Stimulated activated CD4-positive, alpha-beta T cell treated with anti-CD3 and anti-CD28 coated beads, Interleukin-15, amount 100 ng/mL, for 24 hours (primary cell): ENCODE measurements around the gene DNAJB11.
A peak's percentile ranks its signal among the peaks of the same experiment; 100 is the strongest.
"Not testable (repeated sequence)": the region's sequence is repeated elsewhere in the genome, so short reads cannot be mapped to it uniquely, and the experiment has no call there.

Source experiments
- DNase-seq: peaks from one replicate; pipeline ENCODE4 v3.0.0-alpha.2; 2020

The DNAJB11 gene

DNA sequence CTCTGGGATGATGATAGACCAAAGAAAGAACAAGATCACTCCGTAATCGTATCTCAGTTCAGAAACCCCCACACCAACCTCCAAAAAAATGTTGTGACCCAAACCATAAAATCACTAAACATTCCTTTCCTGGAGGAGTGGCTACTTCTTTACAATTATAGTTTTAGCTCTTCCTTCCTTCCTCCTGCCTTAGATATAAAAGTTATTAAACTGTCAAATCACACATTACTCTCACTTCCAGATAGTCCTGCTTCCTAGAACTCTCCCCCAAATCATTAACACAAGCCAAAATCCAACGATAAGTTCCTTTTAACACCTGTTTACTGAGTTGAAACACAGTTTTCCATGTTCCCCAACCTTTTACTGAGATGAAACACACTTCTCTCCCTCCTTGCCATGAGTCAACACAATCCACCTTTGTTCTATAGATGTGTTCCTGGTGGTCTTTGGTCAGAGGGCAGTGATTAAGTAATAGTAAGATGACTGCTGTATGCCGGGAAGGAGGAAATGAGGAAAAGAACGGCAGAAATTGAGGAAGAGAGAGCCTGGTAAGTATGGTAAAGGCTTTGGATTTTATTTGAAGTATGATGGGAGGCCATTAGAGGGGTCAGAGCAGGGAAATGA is 18.0 kb upstream of the DNAJB11 start:
- DNase-seq, result no peak

DNA sequence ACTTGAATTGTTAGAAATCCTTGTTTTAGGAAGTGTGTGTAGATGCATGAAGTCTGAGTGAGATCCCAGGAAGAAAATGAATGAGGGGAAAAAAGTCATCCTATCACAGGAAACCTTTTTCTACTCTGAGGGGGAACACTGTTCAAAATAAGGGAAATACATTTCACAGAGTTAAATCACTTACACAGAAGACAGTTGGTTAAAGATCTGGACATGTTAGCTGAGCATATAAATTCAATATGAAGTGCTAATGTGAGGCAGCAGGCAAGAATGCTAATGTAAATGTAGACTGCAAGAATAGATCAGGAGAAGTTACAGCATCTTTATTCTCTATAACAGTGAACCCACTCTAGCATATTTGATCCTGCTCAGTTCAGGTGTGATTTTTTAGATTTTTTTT is 5.9 kb upstream of the DNAJB11 start:
- no peak for DNase-seq

DNA sequence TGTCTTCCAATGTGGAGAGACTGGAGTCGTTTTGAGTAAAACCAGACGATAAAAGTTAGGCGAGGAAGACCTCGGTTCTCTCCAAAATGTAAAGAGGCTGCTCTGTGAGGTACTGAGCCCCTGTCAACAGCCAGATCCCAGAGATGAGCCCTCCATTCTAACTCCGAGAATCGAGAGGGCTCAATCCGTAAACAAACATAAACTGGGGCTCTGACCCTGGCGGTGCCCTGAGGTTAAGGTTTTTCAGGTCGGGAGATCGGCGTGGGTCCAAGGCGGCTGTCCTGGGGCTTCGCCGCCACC is 3.8 kb upstream of the DNAJB11 start:
- no peak for DNase-seq

DNA sequence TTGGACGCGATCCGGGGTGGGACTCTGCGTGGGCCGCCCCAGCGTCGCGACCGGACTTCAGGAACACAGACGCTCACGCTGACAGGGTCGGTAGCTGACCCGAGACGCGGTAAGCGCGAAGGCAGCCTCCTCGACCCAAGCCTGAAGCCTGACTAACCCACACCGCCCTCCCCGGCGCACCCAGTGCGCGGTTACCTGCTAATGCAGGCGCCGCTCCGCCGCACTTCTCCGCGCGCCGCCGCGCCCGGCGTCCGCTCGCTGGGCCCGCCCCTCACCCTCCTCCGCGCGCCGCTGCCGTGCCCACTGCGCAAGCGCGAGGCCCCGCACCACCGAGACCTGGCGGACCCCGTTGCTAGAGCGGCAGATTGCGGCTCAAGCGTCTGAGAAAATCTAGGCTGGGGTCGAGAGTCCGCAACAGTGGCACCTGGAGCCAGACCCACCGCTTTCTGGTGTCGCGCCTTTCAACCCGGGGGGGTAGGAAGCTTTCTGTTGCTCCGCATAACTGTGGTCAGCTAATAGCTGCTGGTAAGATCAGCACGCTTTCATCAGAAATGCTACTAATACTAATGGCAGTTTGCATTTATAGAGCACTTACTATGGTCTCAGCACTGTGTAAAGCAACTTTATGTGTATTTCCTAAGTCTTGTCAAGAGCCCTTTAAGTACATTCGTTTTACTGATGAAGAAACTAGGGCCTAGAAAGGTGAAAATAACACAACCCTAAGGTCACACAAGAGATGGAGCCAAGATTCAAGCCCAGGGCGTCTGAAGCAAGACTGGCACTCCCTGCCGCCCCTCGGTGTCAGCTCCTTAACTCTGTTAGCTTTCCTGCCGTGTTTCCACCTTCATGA is 3.2 kb upstream of the DNAJB11 start, which contains the start of gene TBCCD1:
Gene TBCCD1 (minus strand): TSS at position 268 of the 850 bp plus-strand sequence. CDS start 3,010 bp downstream, outside the sequence.
- peak; percentile 94 for DNase-seq

DNA sequence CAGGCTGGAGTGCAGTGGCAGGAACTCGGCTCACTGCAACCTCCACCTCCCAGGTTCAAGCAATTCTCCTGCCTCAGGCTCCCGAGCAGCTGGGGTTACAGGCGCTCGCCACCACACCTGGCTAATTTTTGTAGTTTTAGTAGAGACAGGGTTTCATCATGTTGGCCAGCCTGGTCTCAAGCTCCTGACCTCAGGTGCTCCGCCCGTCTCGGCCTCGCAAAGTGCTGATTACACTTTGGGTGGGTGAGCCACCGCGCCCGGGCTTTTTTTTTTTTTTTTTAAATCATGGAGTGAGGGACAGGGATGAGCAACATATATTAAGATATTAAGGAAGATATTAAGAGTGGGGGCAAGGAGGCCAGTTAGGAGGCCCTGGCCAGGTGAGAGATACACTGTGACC is 1.2 kb upstream of the DNAJB11 start:
- DNase-seq, result not testable (repeated sequence)

DNA sequence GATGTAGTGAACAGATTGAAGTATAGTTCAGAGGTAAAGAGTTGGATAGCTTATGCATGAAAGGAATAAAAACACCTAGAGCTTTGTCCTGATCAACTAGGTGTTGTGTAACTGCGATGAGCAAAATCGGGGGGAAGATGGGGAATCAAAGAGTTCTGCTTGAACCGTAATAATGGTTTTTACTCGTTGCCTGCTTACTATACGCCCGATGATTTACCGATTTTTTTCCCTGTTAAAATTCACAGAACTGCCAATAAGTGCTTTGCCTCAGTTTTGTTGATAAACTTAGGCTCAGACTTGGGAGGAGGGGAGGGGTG is 783 bp upstream of the DNAJB11 start:
- no peak for DNase-seq

DNA sequence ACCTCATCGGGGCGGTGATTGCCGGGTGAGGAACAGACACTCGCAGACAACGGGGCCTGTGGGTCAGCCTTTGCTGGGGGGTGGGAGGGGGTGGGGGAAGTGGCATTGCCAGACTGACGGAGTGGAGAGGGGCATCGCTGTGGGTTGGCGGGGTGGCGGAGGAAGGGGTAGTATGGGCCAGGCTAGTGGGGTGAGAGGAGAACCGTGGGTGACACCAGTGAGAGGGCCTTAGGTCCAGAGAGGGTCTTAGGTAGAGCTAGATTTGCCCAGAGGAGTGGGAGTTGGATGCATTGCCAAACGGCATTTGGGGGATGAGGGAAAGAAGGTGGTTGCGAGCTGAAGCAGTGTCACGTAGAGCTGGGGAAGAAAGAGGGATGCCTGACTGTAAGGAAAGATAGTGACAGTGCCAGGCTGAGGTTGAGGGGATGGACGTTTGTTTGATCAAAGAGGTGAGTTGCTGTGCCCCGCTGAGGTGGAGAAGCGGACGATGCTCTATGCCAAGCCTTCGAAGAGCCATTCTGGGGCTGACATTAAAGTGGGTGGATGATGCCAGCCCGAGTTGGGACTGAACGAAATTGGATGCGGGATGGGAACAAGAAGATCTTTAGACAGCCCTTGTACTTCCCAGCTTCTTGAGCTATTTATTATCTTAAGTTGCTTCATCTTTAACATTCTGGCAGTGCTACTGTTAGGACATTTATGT is 572 bp downstream of the DNAJB11 start:
- DNase-seq, result no peak

DNA sequence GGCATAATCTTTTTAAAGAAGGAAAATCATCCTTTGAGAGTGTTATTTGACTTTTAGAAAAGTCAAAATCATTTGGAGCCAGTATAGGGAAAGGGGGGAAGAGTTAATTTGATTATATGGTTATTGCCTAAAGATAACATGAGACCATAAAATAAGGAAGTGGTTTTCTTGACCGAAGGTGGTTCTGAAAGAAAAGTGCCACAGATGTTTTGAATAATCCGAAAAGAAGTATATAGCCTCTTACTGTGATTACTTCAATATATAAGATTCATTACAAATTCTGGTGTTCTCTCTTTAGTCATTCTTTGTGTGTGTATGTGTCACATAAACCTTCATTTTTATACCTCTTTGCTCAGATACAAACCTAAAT is 1.1 kb downstream of the DNAJB11 start:
- no peak for DNase-seq

DNA sequence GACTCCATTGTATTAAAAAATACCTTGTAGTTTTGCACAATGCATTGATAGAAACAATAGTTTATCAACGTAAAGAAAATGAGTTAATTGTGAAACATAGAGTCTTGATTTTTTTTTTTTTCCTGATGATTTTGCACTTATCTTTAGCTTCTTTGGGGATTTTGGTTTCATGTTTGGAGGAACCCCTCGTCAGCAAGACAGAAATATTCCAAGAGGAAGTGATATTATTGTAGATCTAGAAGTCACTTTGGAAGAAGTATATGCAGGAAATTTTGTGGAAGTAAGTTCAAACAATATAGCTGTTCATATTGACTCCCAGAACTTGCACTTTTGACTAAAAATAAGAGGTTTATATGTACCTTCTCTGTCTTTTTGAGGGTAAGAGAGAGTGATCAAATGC is 7.0 kb downstream of the DNAJB11 start:
- no peak for DNase-seq

DNA sequence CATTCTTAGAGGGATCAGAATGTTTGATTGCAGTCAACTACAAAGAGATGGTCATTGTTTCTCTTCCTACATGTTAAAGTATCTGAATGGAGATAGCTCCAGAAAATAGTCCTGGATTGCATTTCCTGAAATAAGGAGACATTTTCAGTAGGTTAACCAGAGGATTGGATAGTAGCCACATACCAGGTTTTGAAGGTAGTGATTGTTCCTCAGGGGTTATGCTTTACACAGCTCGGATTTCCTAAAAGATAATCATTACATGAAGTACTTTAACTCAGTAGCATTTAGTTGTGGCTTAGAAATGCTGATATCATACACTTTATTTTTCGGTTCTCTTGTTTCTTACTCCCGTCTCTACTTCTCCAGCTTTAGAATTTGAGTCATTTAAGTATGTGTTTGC is 10.3 kb downstream of the DNAJB11 start:
- no peak for DNase-seq

DNA sequence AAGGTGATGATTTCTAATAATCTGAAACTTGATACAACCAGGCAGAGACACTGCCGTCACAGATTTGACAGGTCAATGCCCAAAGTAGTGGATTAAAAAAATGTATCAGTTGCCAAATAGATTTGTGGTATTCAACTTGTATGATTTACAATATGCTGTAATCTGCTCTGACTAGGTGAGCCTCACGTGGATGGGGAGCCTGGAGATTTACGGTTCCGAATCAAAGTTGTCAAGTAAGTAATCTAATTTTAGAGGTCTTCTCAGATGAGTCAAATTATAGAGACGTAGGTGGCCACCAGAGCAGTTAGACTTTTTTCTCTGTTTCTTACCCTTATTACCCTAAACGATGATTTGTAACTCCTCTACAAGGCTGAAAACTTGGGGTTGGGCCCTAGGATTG is 12.0 kb downstream of the DNAJB11 start:
- DNase-seq, result no peak

DNA sequence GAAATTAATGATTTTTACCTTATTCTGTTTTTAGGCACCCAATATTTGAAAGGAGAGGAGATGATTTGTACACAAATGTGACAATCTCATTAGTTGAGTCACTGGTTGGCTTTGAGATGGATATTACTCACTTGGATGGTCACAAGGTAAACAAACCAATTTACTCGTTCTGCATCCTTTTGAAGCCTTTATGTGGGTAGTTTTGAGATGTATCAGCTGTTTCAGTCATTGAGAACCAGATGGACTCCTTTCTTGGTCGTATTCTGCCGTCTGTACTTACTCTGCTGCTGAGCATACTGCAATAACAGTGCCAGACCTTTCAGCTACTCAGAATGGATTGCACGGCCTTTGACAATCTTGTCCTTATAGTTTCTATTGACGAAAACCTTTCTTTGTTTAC is 13.3 kb downstream of the DNAJB11 start:
- no peak for DNase-seq

DNA sequence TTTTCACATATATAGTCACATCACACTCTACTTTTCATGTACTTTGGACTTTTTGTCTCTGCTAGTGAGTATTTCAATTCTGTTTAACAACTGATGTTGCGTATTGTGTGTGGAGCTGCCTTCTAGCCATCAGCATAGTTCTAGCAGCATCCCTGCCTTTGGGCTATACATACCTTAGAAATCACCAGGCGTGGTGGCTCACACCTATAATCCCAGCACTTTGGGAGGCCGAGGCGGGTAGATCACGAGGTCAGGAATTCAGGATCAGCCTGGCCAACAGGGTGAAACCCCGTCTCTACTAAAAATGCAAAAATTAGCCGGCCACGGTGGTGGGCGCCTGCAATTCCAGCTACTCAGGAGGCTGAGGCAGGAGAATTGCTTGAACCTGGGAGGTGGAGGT is 15.7 kb downstream of the DNAJB11 start:
- DNase-seq, result not testable (repeated sequence)

DNA sequence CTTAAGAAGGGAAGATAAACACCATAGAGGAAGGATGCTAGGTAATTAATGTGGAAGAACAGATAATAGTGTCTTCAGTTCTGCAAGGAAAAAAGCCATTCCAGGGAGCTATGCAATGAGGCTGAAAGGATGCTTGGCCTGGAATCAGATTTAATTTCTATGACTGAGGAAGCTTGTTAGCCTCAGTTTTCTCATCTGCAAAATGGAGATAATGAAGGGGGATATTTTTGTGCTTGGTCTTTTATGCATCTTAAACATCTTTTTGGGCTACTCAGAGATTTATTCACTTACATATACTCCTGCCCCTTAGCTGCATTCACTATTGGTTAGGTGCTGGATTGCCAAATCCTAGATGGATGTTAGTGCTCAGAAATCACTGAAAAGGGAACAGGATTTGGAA is 16.7 kb downstream of the DNAJB11 start:
- no peak for DNase-seq

DNA sequence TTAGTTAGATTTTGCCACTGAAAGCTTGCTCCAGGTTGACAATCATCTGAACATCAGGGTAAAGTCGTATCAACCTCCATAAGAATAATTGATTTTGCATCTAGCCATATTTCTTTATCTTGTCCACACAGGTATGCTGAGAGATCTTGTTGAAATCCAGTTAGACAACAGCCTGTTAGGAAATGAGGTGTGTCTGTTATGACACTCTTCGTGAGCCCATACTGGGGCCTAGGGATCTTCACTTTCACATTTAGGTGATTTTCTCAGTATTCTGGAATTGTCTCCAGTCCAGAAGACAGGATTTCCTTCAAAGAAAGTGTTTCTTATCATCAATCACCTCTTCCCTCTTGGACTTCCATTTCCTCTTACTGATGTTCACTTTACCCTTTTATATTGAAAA is 18.1 kb downstream of the DNAJB11 start:
- DNase-seq, result no peak

DNA sequence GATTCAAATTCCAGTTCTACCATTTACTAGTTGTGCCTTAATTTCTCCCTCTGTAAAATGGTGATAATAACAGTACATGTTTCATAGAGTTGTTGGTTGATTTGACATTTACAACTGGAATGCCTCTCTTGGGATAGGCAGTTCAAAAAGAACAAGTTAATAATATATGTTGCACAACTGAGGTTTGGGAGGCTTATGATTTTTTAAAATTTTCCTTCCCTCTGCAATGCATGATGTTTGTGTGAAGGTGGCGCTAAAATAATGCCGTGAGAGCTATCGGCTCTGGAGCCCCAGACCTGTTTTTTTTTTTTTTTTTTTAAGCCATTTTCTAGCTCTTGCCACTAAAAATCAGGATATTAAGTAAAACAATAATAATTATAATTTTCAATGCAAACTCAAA is 18.6 kb downstream of the DNAJB11 start:
- DNase-seq, result no peak

DNA sequence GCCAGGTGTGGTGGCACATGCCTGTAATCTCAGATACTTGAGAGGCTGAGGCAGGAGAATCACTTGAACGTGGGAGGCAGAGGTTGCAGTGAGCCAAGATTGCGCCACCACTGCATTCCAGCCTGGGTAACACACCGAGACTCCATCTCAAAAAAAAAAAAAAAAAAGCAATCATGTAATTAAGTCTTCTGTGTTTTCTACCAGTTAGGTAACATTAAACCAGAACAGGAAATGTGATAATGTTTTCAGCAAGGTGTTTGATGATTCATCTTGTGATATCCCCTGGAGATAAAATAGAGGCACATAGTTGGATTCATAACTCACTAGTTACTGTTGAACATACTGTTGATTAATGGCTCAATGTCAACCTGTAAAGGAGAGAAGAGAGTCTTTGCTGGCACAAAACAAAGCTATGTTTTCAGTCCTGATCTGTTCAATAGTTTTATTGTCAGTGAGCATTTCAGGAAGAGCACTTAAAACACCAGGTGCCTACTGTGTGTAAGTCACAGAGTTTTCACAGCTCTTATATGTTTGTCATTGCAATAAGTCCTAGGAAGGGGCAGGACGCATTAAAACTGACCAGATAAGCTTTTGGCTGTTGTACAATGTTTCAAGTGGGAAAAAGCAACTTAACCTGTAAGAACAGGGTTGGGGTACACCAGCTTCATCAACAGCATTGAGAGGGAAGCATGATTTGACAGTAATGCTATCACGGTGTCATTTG is 19.5 kb downstream of the DNAJB11 start:
- peak; percentile 8 for DNase-seq

DNA sequence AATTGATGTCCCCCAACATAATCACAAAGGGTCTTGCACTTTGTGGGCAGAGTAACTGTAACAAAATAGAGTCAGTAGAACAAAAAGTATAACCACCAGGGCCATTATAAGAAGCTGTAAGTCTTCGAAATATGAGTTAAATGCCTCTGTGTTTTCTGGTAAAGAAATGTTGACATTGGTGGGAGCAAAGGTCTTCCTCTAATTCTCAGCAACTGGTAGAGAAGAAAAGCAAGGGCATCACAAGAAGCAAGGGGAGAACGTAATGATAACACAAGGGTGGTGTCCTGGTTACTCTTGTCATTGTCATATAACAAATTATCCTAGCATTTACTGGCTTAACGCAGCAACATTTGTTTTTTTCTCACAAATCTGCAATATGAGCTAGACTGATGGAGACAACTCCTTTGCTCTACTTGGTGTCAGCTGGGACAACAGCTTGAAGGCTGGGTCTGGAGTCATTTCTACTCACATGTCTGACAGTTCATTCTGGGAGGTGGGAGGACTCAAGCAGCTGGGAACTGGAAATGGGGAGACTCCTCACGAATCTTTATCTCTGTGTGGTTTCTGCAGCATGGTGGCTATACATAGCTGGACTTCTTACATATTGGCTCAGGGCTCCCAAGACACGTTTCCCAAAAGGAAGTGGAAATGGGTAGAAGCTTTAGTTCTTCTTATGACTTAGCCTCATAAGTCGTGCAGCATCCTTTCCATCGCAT is 20.2 kb downstream of the DNAJB11 start:
- no peak for DNase-seq

DNA sequence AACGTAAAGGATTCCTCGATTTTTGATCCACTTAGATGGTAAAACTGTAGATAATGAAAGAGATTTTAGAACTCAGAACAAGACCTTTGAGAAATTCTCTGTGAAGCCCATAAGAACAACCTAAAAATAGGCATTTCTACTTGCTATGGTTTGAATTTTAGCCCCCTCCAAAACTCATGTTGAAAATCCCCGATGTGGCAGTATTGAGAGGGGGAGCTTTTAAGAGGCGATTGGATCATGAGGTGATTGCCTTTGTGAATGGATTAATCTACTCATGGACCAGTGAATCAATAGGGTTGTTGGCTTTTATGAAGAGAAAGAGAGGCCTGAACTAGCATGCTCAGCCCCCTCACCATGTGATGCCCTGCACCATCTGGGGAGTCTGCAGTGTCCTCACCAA is 22.2 kb downstream of the DNAJB11 start:
- DNase-seq, result no peak

DNA sequence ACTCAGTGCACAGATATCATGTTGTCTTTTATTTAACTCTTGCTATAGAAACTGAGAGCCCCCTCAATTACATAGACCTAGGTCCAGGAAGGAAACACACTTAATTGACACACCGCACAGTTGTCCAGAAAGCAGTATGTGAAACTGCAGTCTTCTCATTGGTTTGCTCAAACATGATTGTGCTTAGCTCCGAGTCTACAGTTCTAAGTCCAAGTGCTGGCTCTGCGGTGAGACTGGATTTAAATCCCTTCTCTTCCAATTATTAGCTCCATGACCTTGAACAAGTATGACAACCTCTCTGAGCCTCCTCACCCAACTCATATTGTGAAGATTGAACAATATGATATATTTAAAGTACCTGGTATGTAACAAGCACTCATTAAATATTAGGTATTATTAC is 23.3 kb downstream of the DNAJB11 start:
- DNase-seq, result no peak

DNA sequence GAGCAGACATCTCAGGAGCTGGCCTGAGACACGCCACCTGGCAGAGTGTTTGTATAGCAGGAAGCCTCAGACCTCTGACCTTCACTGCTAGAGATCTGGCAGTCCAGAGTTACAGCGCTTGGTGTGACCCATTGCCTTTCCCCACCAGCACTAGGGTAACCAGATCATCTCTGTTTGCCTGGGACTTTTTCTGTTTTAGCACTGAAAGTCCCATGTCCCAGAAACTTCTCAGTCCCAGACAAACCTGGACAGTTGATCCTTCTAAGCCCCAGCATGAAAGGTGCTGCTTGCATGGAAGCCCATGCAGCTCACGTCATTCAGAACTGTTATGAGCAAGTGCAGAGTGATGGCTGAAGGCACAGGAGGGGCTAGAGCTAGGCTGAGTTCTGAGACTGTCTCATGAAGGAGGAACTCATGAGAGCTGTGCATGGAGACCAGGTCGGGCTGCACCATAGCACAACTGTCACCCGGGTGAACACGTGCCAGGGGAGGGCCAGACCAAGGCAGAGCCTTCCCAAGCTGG is 24.1 kb downstream of the DNAJB11 start:
- no peak for DNase-seq

DNA sequence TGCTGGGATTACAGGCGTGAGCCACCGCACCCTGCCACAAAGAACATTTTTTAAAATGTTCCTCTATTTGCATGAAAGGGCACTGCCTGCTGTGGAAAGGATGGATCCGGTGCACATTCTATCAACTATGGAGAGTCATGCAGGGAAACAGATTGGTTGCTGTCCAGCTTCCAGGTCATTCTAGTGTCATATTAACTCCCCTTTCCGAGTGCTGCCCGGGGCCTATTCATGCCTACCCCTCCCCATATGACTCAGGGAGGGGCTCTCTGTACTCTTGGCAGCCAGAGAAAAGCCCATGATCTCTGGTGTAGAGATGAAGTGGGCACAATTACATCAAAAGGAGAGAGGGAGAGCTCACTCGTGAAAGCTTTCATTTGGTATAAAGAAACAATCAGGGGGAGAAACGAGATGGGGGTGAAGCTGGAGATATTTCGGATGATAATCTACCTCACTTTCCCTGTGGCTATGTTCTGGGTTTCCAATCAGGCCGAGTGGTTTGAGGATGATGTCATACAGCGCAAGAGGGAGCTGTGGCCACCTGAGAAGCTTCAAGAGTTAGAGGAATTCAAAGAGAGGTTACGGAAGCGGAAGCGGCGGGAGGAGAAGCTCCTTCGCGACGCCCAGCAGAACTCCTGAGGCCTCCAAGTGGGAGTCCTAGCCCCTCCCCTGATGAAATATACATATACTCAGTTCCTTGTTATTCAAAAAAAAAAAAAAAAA is 26.2 kb downstream of the DNAJB11 start:
- DNase-seq, result no peak
